ENCODE measurements around the gene SLC15A1. TPM values are rescaled to one million over a fixed set of nuclear protein-coding genes. Genes with fewer than 3 reads are reported as not detected.

The SLC15A1 gene
- total RNA-seq, 1 donor from 2014 or later, result not detected

DNA sequence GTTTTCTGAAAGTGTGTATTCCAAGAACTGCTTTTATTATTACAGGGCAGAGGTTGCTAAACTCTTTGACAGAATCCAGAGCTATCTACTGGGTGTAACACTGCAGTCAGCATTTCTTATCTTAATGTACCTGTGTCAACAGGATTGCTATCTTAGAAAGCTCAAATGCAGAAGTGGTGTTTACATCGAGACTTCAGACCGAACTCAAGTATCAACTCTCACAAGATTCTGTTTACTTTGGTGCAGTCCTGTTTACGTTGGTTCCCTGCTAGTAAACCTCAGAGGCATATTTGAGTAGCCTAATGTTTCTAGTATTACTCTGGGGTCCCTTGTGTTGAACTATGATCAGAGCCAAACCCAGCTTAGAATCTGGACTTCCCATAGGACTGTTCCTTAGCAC is 20.5 kb downstream of the SLC15A1 start:
- DNase-seq (ENCODE audit: low read depth) (no peak), FAIRE-seq (no peak)
- TF ChIP-seq, protein P1, sequence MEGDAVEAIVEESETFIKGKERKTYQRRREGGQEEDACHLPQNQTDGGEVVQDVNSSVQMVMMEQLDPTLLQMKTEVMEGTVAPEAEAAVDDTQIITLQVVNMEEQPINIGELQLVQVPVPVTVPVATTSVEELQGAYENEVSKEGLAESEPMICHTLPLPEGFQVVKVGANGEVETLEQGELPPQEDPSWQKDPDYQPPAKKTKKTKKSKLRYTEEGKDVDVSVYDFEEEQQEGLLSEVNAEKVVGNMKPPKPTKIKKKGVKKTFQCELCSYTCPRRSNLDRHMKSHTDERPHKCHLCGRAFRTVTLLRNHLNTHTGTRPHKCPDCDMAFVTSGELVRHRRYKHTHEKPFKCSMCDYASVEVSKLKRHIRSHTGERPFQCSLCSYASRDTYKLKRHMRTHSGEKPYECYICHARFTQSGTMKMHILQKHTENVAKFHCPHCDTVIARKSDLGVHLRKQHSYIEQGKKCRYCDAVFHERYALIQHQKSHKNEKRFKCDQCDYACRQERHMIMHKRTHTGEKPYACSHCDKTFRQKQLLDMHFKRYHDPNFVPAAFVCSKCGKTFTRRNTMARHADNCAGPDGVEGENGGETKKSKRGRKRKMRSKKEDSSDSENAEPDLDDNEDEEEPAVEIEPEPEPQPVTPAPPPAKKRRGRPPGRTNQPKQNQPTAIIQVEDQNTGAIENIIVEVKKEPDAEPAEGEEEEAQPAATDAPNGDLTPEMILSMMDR (IDR thresholded peaks at IDR 0.05; ENCODE audit: insufficient read depth, low read length, severe bottlenecking), result no peak

DNA sequence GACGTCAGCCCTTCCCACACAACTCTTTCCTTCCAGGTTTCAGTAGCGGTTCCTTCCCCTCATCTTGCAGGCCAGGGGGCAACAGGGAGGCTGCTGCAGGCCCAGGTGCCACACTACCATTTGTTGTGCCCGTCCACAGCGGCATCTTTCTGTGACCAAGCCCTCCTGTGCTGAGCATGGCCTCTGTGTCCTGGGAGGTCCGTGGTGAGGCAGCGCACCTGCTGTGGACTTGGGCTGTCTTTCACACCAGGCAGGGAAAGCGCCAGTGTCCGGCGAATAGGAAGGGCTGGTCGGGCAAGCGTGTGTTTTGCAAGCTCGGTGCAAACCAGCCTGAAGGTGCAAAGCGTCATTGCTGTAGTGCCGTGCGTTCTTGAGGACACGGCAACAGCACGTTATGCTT is 21.4 kb downstream of the SLC15A1 start:
- TF ChIP-seq, protein P1 (IDR thresholded peaks at IDR 0.05; ENCODE audit: insufficient read depth, low read length, severe bottlenecking), result no peak
- FAIRE-seq (no peak), DNase-seq (ENCODE audit: low read depth) (no peak)
- H3K4me3 ChIP-seq (ENCODE audit: low read depth, low read length), result no peak overlapping the region
- no peaks in the 10 kb centered on the region for H3K27me3 ChIP-seq (ENCODE audit: control insufficient read depth, insufficient read depth, low read length)
- no peaks in the 10 kb centered on the region for H3K36me3 ChIP-seq (ENCODE audit: control insufficient read depth, insufficient read depth, low read length)

More for the DNA sequence above, 20.5 kb downstream of the SLC15A1 start:
- H3K36me3 ChIP-seq (ENCODE audit: control insufficient read depth, insufficient read depth, low read length), result no peaks in the 10 kb centered on the region
- no peaks in the 10 kb centered on the region for H3K27me3 ChIP-seq (ENCODE audit: control insufficient read depth, insufficient read depth, low read length)
- H3K4me3 ChIP-seq (ENCODE audit: low read depth, low read length), result no peak overlapping the region

DNA sequence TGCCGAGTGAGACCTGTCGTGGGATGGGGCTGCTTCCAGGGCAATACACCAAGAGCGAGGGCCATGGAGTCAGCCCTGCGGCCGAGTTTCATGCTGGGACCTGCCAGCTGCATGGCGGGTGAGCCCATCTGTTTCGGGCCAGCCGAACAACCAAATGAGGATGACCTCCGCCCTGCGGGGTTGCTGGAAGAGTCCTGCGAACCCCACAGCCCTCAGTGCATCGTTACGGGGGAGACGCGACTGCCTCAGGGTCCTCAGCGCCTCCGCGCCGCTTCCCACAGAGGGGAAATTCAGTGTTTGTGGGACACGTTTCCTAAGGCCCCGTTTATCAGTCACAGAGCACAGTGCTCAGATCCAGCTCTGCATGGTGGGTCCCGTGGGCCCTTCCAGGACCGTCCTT is 22.0 kb downstream of the SLC15A1 start:
- H3K36me3 ChIP-seq (ENCODE audit: control insufficient read depth, insufficient read depth, low read length), result no peaks in the 10 kb centered on the region
- FAIRE-seq (no peak), DNase-seq (ENCODE audit: low read depth) (no peak)
- no peaks in the 10 kb centered on the region for H3K27me3 ChIP-seq (ENCODE audit: control insufficient read depth, insufficient read depth, low read length)
- TF ChIP-seq, protein P1 (IDR thresholded peaks at IDR 0.05; ENCODE audit: insufficient read depth, low read length, severe bottlenecking), result no peak
- H3K4me3 ChIP-seq (ENCODE audit: low read depth, low read length), result no peak overlapping the region

DNA sequence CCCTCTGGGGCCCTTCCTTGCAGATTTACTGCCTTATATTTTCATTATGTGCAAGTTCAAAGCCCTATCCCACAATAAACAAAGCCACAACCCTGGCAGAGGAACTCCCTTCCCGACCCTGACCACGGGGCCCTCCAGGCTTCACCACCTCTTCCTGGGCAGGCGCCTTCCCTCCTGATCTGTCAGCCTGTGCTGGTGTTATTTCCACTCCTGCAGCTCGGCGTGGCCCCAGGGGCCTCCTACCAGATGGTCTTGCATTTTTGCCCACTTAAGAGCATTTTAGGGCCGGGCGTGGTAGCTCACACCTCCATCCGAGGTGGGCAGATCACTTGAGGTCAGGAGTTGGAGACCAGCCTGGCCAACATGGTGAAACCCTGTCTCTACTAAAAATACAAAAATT is 22.8 kb downstream of the SLC15A1 start:
- H3K4me3 ChIP-seq (ENCODE audit: low read depth, low read length), result no peak overlapping the region
- TF ChIP-seq, protein P1 (IDR thresholded peaks at IDR 0.05; ENCODE audit: insufficient read depth, low read length, severe bottlenecking), result no peak
- no peaks in the 10 kb centered on the region for H3K36me3 ChIP-seq (ENCODE audit: control insufficient read depth, insufficient read depth, low read length)
- no peaks in the 10 kb centered on the region for H3K27me3 ChIP-seq (ENCODE audit: control insufficient read depth, insufficient read depth, low read length)
- FAIRE-seq, result no peak
- DNase-seq (ENCODE audit: low read depth), result no peak

DNA sequence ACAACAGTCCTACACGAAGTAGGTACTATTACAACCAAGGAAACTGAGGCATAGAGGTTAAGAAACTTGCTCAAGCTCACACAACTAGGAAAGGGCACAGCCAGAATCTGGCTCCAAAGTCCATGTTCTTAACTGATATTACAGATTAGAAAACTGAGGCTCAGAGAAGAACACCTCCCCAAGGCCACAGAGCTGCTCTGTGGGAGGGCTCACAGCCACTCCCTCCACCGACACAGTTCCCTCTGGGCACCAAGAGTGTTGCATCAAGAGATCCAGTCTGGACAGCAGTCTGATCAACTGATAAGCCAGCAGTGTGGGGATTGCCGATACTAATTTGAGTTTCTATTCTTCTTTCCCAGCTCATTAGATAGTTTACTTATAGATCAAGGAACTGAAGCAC is 29.5 kb downstream of the SLC15A1 start:
- DNase-seq (ENCODE audit: low read depth) (peak; percentile 26), FAIRE-seq (no peak)
- Histone ChIP-seq H3K27me3 (ENCODE audit: control insufficient read depth, insufficient read depth, low read length) (peaks cover 1% of the 10 kb centered on the region), H3K4me3 (ENCODE audit: low read depth, low read length) (no peak overlapping the region), H3K36me3 (ENCODE audit: control insufficient read depth, insufficient read depth, low read length) (no peaks in the 10 kb centered on the region)
- TF ChIP-seq, protein P1 (IDR thresholded peaks at IDR 0.05; ENCODE audit: insufficient read depth, low read length, severe bottlenecking), result no peak

DNA sequence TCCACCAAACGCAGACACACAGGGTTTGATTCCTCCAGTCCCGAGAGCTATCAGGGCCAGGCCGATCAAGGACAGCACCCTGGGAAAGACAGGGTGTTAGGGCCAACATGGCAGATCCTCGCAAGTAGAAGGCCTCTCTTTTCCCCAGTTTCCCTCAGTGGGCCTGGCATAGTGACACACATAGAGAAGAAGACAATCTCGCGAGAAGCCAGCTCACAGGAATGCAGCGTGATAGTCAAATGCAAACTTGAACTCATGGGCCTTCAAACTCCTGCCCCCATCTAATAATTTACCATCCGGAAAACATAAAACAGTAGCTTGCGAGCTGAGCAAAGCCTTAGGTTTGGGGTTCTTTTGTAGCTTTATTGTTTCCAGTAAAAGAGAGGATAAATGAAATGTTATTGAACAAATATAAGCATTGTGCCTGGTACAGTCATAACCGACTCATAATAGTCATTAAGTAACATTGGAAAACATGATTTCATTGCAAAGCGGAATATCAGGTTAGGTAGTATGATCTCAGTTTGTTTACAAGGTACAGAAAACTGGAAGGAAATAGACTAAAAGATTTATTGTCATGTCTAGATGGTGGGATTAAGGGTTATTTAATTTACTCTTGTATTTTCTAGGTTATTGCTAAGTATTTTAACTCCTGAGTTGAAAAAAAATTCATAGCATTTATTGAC is 30.5 kb downstream of the SLC15A1 start:
- Histone ChIP-seq H3K4me3 (ENCODE audit: low read depth, low read length) (no peak overlapping the region), H3K36me3 (ENCODE audit: control insufficient read depth, insufficient read depth, low read length) (no peaks in the 10 kb centered on the region), H3K27me3 (ENCODE audit: control insufficient read depth, insufficient read depth, low read length) (peaks cover 4% of the 10 kb centered on the region)
- DNase-seq (ENCODE audit: low read depth), result peak; percentile 81
- FAIRE-seq, result no peak
- TF ChIP-seq, protein P1 (IDR thresholded peaks at IDR 0.05; ENCODE audit: insufficient read depth, low read length, severe bottlenecking), result no peak

Data from bronchial epithelial cell (primary cell).